Uterus (tissue), 2 donors: Measurements from ENCODE around the gene CCDC137.

Source experiments
- CTCF ChIP-seq, 4 experiments: fragments of 200-600 bp in 2 of 4; fragments of 450-650 bp in 2 of 4; sonication (generic) in 2 of 4; IDR thresholded peaks; one replicate each; pipeline ENCODE4 v1.5.1; 2016 to 2019; ENCODE audit warnings: antibody characterized with exemption in 4 of 4, mild to moderate bottlenecking in 2 of 4, moderate library complexity in 1 of 4
- POLR2A ChIP-seq, 2 donors: fragments of 450-650 bp; IDR thresholded peaks; one replicate each; pipeline ENCODE4 v1.6.1; 2016; ENCODE audit warnings: antibody characterized with exemption in 2 of 2, mild to moderate bottlenecking in 1 of 2, moderate library complexity in 1 of 2

- TF ChIP-seq CTCF (IDR thresholded peaks at IDR 0.05) (no peak), POLR2A (IDR thresholded peaks at IDR 0.05) (no peak)
These were observed 37.5 kb downstream of the CCDC137 start for GRCh38 chr17:81703747-81704654.
